NCI-H82 treated with DMSO at 0.1 percent for 48 hours (cell line): Measurements from ENCODE around the gene SPATC1L.
"Not testable (repeated sequence)": the region's sequence is repeated elsewhere in the genome, so short reads cannot be mapped to it uniquely, and the experiment has no call there.

Experiments
- DNase-seq: peaks from one replicate; lab custom pipeline; 2025; ENCODE audit not compliant: unreplicated experiment; lab: John Stamatoyannopoulos, UW

The SPATC1L gene

GRCh38 chr21:46183910-46184624 lies at the start of gene SPATC1L:
Gene SPATC1L (minus strand): TSS chr21:46184459. CDS start chr21:46182816, 1,643 bp downstream.
- DNase-seq, result peak; percentile 56

- no peak for DNase-seq
Measured at GRCh38 chr21:46229923-46230260, 45.6 kb upstream of the SPATC1L start.

GRCh38 chr21:46229133-46229922 lies 45.1 kb upstream of the SPATC1L start:
- peak; percentile 67 for DNase-seq

- DNase-seq, result peak; percentile 91
Measured at GRCh38 chr21:46228345-46229051, 44.2 kb upstream of the SPATC1L start, which contains the start of gene LSS. Gene LSS (minus strand): TSS chr21:46228774. CDS start chr21:46228745, 29 bp downstream.

- no peak for DNase-seq
Measured at GRCh38 chr21:46227811-46228344, 43.6 kb upstream of the SPATC1L start.

- no peak for DNase-seq
Measured at GRCh38 chr21:46226920-46227599, 42.8 kb upstream of the SPATC1L start.

GRCh38 chr21:46226146-46226545 lies 41.9 kb upstream of the SPATC1L start:
- no peak for DNase-seq

- DNase-seq, result not testable (repeated sequence)
Measured at GRCh38 chr21:46223661-46224060, 39.4 kb upstream of the SPATC1L start.

GRCh38 chr21:46223217-46223616 lies 39.0 kb upstream of the SPATC1L start:
- no peak for DNase-seq

GRCh38 chr21:46222436-46223116 lies 38.3 kb upstream of the SPATC1L start:
- no peak for DNase-seq

- DNase-seq, result no peak
Measured at GRCh38 chr21:46221664-46222435, 37.6 kb upstream of the SPATC1L start.

- no peak for DNase-seq
Measured at GRCh38 chr21:46220847-46221246, 36.6 kb upstream of the SPATC1L start.

- no peak for DNase-seq
Measured at GRCh38 chr21:46220275-46220810, 36.1 kb upstream of the SPATC1L start.

GRCh38 chr21:46219591-46220239 lies 35.5 kb upstream of the SPATC1L start:
- no peak for DNase-seq

GRCh38 chr21:46218906-46219590 lies 34.8 kb upstream of the SPATC1L start:
- no peak for DNase-seq

- no peak for DNase-seq
Measured at GRCh38 chr21:46217511-46218196, 33.4 kb upstream of the SPATC1L start.

GRCh38 chr21:46216132-46216747 lies 32.0 kb upstream of the SPATC1L start:
- no peak for DNase-seq
